Aorta (tissue), 5 donors: Measurements from ENCODE around the gene MRPS23. TPM values are rescaled to one million over a fixed set of nuclear protein-coding genes. Genes with fewer than 3 reads are reported as not detected.
A peak's percentile ranks its signal among the peaks of the same experiment; 100 is the strongest.

Source experiments
- ATAC-seq: fragments of 200-7000 bp; cut with Tn5 transposase; one replicate; pipeline ENCODE4 v1.9.1; 2022; ENCODE audit warnings: moderate library complexity; ENCODE audit not compliant: low FRiP score
- DNase-seq, 2 donors: peaks; one replicate each; pipeline ENCODE4 v3.0.0-alpha.2; 2020
- H3K27ac ChIP-seq, 2 donors: one replicate each; pipeline ENCODE4 v1.5.1; 2013; ENCODE audit warnings: low read length in 2 of 2, mild to moderate bottlenecking in 2 of 2, moderate library complexity in 2 of 2, control low read depth in 1 of 2, inconsistent platforms in 1 of 2, low read depth in 1 of 2
- H3K27me3 ChIP-seq, 2 donors: one replicate each; pipeline ENCODE4 v1.6.1; 2013; ENCODE audit warnings: control low read depth in 1 of 2, low read length in 1 of 2, mild to moderate bottlenecking in 1 of 2, moderate library complexity in 1 of 2; ENCODE audit not compliant: insufficient read depth in 2 of 2, control insufficient read depth in 1 of 2
- H3K36me3 ChIP-seq, 2 donors: one replicate each; pipeline ENCODE4 v1.6.1; 2013; ENCODE audit warnings: control low read depth in 1 of 2, low read length in 1 of 2, mild to moderate bottlenecking in 1 of 2; ENCODE audit not compliant: insufficient read depth in 2 of 2, control insufficient read depth in 1 of 2
- H3K4me1 ChIP-seq, 2 donors: one replicate each; pipeline ENCODE4 v1.6.1; 2013; ENCODE audit warnings: low read length in 2 of 2, control low read depth in 1 of 2, mild to moderate bottlenecking in 1 of 2, moderate library complexity in 1 of 2; ENCODE audit not compliant: insufficient read depth in 2 of 2, control insufficient read depth in 1 of 2
- H3K4me3 ChIP-seq, 2 donors: one replicate each; pipeline ENCODE4 v1.5.1; 2013; ENCODE audit warnings: low read length in 2 of 2, control low read depth in 1 of 2, mild to moderate bottlenecking in 1 of 2
- H3K9me3 ChIP-seq: one replicate; pipeline ENCODE4 v1.6.1; 2013; ENCODE audit warnings: mild to moderate bottlenecking, low read length; ENCODE audit not compliant: control insufficient read depth
- WGBS, 2 donors: extraction: QIAGEN DNeasy Blood & Tissue Kit; methylation state at CpG; one replicate each; pipeline ENCODE4 v1.1.7; 2013; 5-methylcytosine and 5-hydroxymethylcytosine counted together
- intact Hi-C, 2 donors: fragments of 100-400 bp; cut with DNase I; formaldehyde crosslinking; loops; one replicate each; pipeline versions ENCODE4 v1.14.2 to v1.15.0; 2022
- polyA plus RNA-seq, 2 donors: library from polyadenylated mRNA; stranded (reverse); fragments of 200-250 nt; gene quantifications; one replicate each; pipeline ENCODE4 v1.2.3, GENCODE V29; 2013
- total RNA-seq, 2 donors: library from RNA; stranded (reverse); fragmentation: NEBNext Ultra II Directional; extraction: Animal tissue kit (Norgen Biotek cat#: 25700); gene quantifications; one replicate each; pipeline ENCODE4 v1.2.1, GENCODE V29; 2021
- donor health status: healthy with polysubstance abuse.
- donor health status: Bipolar disorder and iron deficiency.
- donor health status: DM: no; HTN: no; CAD: no.
- donor health status: DM: no; HTN: no; CAD: no.
- donor health status: DM: yes; HTN: yes; CAD: no.

The MRPS23 gene
- total and polyA plus RNA-seq, 4 donors, result 21.6 to 39.9 (median 22.7) TPM

GRCh38 chr17:57881143-57881542, 31.3 kb upstream of the MRPS23 start:
- Histone ChIP-seq H3K4me1 (peaks cover 0 to 12% of the 10 kb centered on the region in 2 donors), H3K4me3 (no peak overlapping the region)
- 4 to 7% methylated on average over 8 of the region's 8 CpGs for WGBS, 2 donors

GRCh38 chr17:57880086-57880456, 30.2 kb upstream of the MRPS23 start:
- H3K36me3 ChIP-seq, result peaks cover 0 to under 1% of the 10 kb centered on the region in 2 donors
- ATAC-seq (no peak), DNase-seq (no peak)
- H3K27ac ChIP-seq, result peak overlapping the region; percentile 17 to 87
- H3K27me3 ChIP-seq, result no peaks in the 10 kb centered on the region
- no peak overlapping the region for H3K4me3 ChIP-seq
- H3K9me3 ChIP-seq, result no peaks in the 10 kb centered on the region
- 90% methylated on average over 8 of the region's 8 CpGs for WGBS, 2 donors
- intact Hi-C loops, result no loop called here
- peaks cover 0 to 12% of the 10 kb centered on the region in 2 donors for H3K4me1 ChIP-seq

More at GRCh38 chr17:57881143-57881542, 31.3 kb upstream of the MRPS23 start:
- ATAC-seq (peak; percentile 63), DNase-seq (no peak)
- peak overlapping the region; percentile 15 to 87 for H3K27ac ChIP-seq
- no peaks in the 10 kb centered on the region for H3K9me3 ChIP-seq
- H3K36me3 ChIP-seq, result peaks cover 0 to 2% of the 10 kb centered on the region in 2 donors
- H3K27me3 ChIP-seq, result no peaks in the 10 kb centered on the region
- intact Hi-C loops, result no loop called here

- DNase-seq (no peak), ATAC-seq (no peak)
- intact Hi-C loops, result loop anchor here (5.0 kb wide), 2 partner anchors 73 to 78 kb away; partner anchors contain the start of gene CUEDC1 (in 1 of the 2)
- peak overlapping the region in 1 of 2 donors; percentile 23 for H3K27ac ChIP-seq
- 85 to 87% methylated on average over 12 of the region's 12 CpGs for WGBS, 2 donors
- peaks cover 0 to 12% of the 10 kb centered on the region in 2 donors for H3K4me1 ChIP-seq
- no peaks in the 10 kb centered on the region for H3K36me3 ChIP-seq
- no peaks in the 10 kb centered on the region for H3K9me3 ChIP-seq
- H3K27me3 ChIP-seq, result no peaks in the 10 kb centered on the region
- H3K4me3 ChIP-seq, result no peak overlapping the region
Measured at GRCh38 chr17:57879437-57880085, 29.7 kb upstream of the MRPS23 start.

- Histone ChIP-seq H3K9me3 (no peaks in the 10 kb centered on the region), H3K27me3 (no peaks in the 10 kb centered on the region), H3K27ac (no peak overlapping the region), H3K36me3 (no peaks in the 10 kb centered on the region), H3K4me3 (no peak overlapping the region), H3K4me1 (peaks cover 0 to 12% of the 10 kb centered on the region in 2 donors)
- no peak for ATAC-seq
- DNase-seq, result no peak
- 81 to 87% methylated on average over 9 of the region's 9 CpGs for WGBS, 2 donors
- intact Hi-C loops, result loop anchor here (5.0 kb wide), 2 partner anchors 74 to 79 kb away; partner anchors contain the start of gene CUEDC1 (in 1 of the 2)
Measured at GRCh38 chr17:57877803-57878377, 28.0 kb upstream of the MRPS23 start.

- intact Hi-C loops, result loop anchor here (5.0 kb wide), 2 partner anchors 75 to 80 kb away; partner anchors contain the start of gene CUEDC1 (in 1 of the 2)
- WGBS, 2 donors, result 71 to 78% methylated on average over 2 of the region's 2 CpGs
- no peaks in the 10 kb centered on the region for H3K36me3 ChIP-seq
Measured at GRCh38 chr17:57876866-57877237, 27.0 kb upstream of the MRPS23 start.

GRCh38 chr17:57876023-57876865, 26.4 kb upstream of the MRPS23 start:
- WGBS, 2 donors, result 67 to 69% methylated on average over 15 of the region's 15 CpGs
- Histone ChIP-seq H3K4me3 (no peak overlapping the region), H3K27ac (peak overlapping the region in 1 of 2 donors; percentile 48), H3K9me3 (no peaks in the 10 kb centered on the region), H3K27me3 (no peaks in the 10 kb centered on the region), H3K4me1 (peaks cover 0 to 5% of the 10 kb centered on the region in 2 donors), H3K36me3 (no peaks in the 10 kb centered on the region)
- ATAC-seq (no peak), DNase-seq (no peak)
- intact Hi-C loops, result loop anchor here (5.0 kb wide), 2 partner anchors 76 to 81 kb away; partner anchors contain the start of gene CUEDC1 (in 1 of the 2)

More at GRCh38 chr17:57876866-57877237, 27.0 kb upstream of the MRPS23 start:
- no peak for DNase-seq
- H3K27me3 ChIP-seq, result no peaks in the 10 kb centered on the region
- H3K4me3 ChIP-seq, result no peak overlapping the region
- H3K4me1 ChIP-seq, result peaks cover 0 to 9% of the 10 kb centered on the region in 2 donors
- no peak for ATAC-seq
- H3K27ac ChIP-seq, result no peak overlapping the region
- H3K9me3 ChIP-seq, result no peaks in the 10 kb centered on the region

- Histone ChIP-seq H3K36me3 (no peaks in the 10 kb centered on the region), H3K4me3 (no peak overlapping the region), H3K27ac (peak overlapping the region; percentile 71 to 92), H3K27me3 (no peaks in the 10 kb centered on the region), H3K9me3 (no peaks in the 10 kb centered on the region), H3K4me1 (no peaks in the 10 kb centered on the region)
- ATAC-seq, result peak; percentile 96
- peak; percentile 94 to 95 for DNase-seq
- WGBS, 2 donors, result 17 to 18% methylated on average over 10 of the region's 10 CpGs
- intact Hi-C loops, result loop anchor here (2.0 to 5.0 kb wide), 3 partner anchors 77 to 111 kb away; partner anchors contain the start of gene CUEDC1 (in 1 of the 2)
Measured at GRCh38 chr17:57875290-57876022, 25.6 kb upstream of the MRPS23 start.
